Upper lobe of left lung (tissue), 6 donors: ENCODE data around the gene NCBP1. TPM values are rescaled to one million over a fixed set of nuclear protein-coding genes. Genes with fewer than 3 reads are reported as not detected.
A peak's percentile ranks its signal among the peaks of the same experiment; 100 is the strongest.
"Not testable (repeated sequence)": the region's sequence is repeated elsewhere in the genome, so short reads cannot be mapped to it uniquely, and the experiment has no call there.

Experiments
- ATAC-seq, 2 donors: fragments of 200-7000 bp; cut with Tn5 transposase; one replicate each; pipeline ENCODE4 v1.9.1; 2022; ENCODE audit warnings: mild to moderate bottlenecking in 2 of 2, moderate library complexity in 2 of 2; ENCODE audit not compliant: low FRiP score in 2 of 2
- DNase-seq, 2 donors: peaks; one replicate each; pipeline ENCODE4 v3.0.0-alpha.2; 2019 to 2020
- H3K27ac ChIP-seq, 4 donors: fragments of 200-600 bp; sonication (generic); one replicate each; pipeline ENCODE4 v1.5.1; 2016 to 2019
- H3K27me3 ChIP-seq, 4 donors: fragments of 200-600 bp; sonication (generic); one replicate each; pipeline ENCODE4 v1.5.1; 2017 to 2019
- H3K36me3 ChIP-seq, 4 donors: fragments of 200-600 bp; sonication (generic); one replicate each; pipeline ENCODE4 v1.5.1; 2016 to 2019
- H3K4me1 ChIP-seq, 4 donors: fragments of 200-600 bp; sonication (generic); one replicate each; pipeline ENCODE4 v1.5.1; 2018 to 2019
- H3K4me3 ChIP-seq, 4 donors: fragments of 200-600 bp; sonication (generic); one replicate each; pipeline ENCODE4 v1.5.1; 2017 to 2019; ENCODE audit warnings: mild to moderate bottlenecking in 2 of 4, moderate library complexity in 1 of 4
- H3K9me3 ChIP-seq, 4 donors: fragments of 200-600 bp; sonication (generic); one replicate each; pipeline ENCODE4 v1.5.1; 2018 to 2019
- CTCF ChIP-seq, 6 experiments: fragments of 450-650 bp in 4 of 6; fragments of 200-600 bp in 2 of 6; sonication (generic) in 2 of 6; IDR thresholded peaks; one replicate each; pipeline ENCODE4 v1.5.1; 2016 to 2019; ENCODE audit warnings: antibody characterized with exemption in 6 of 6
- EP300 ChIP-seq, 4 donors: sonication (generic); formaldehyde crosslinking; IDR thresholded peaks; one replicate each; pipeline ENCODE4 v1.5.1; 2017; ENCODE audit warnings: antibody characterized with exemption in 4 of 4, control low read depth in 2 of 4
- POLR2A ChIP-seq, 4 donors: fragments of 450-650 bp; IDR thresholded peaks; one replicate each; pipeline ENCODE4 v1.5.1; 2016 to 2017; ENCODE audit warnings: antibody characterized with exemption in 4 of 4, mild to moderate bottlenecking in 2 of 4
- POLR2AphosphoS5 ChIP-seq, 2 donors: sonication (generic); formaldehyde crosslinking; IDR thresholded peaks; one replicate each; pipeline ENCODE4 v1.5.1; 2017; ENCODE audit warnings: antibody characterized with exemption in 2 of 2
- WGBS, 2 donors: methylation state at CpG; one replicate each; pipeline ENCODE4 v1.1.5; 2017 to 2018; 5-methylcytosine and 5-hydroxymethylcytosine counted together
- total RNA-seq, 6 donors: library from RNA; depleted of rRNA in 4 of 6; stranded (reverse); fragments of >200 nt in 4 of 6; gene quantifications; one replicate each; pipeline versions ENCODE4 v1.1.0 to v1.2.1, GENCODE V29; 2016 to 2021
- donor health status: DM: no; HTN: no; CAD: no; lungs with moderate emphysema.
- donor health status: DM: no; HTN: yes; CAD: no; lungs with severe emphysema.

Gene NCBP1
- total RNA-seq, 6 donors from 2014 or later, result 16.3 to 51.3 (median 22.1) TPM

- peak in 1 of 2 donors; percentile 71 for DNase-seq
- Histone ChIP-seq H3K27me3 (no peaks in the 10 kb centered on the region), H3K36me3 (no peaks in the 10 kb centered on the region), H3K9me3 (no peaks in the 10 kb centered on the region), H3K4me3 (no peak overlapping the region), H3K27ac (no peak overlapping the region), H3K4me1 (peaks cover 21 to 30% (median 23%) of the 10 kb centered on the region in 4 donors)
- 83 to 99% methylated on average over 14 of the region's 14 CpGs for WGBS, 2 donors
- TF ChIP-seq EP300 (IDR thresholded peaks at IDR 0.05), result no peak
- TF ChIP-seq CTCF (IDR thresholded peaks at IDR 0.05), result no peak
- no peak for TF ChIP-seq POLR2AphosphoS5 (IDR thresholded peaks at IDR 0.05)
- TF ChIP-seq POLR2A (IDR thresholded peaks at IDR 0.05), result no peak
- ATAC-seq, result no peak
These were observed 65.2 kb downstream of the NCBP1 start for GRCh38 chr9:97698865-97699264.

- H3K9me3 ChIP-seq, H3K4me3 ChIP-seq, H3K36me3 ChIP-seq, DNase-seq, H3K27me3 ChIP-seq, H3K27ac ChIP-seq, ATAC-seq: not testable (repeated sequence)
- WGBS, 2 donors, result 66 to 74% methylated on average over 13 of the region's 13 CpGs
- H3K4me1 ChIP-seq, result peaks cover 21 to 30% (median 23%) of the 10 kb centered on the region in 4 donors
These were observed 65.7 kb downstream of the NCBP1 start for GRCh38 chr9:97699281-97699680.

- peaks cover 19 to 27% (median 22%) of the 10 kb centered on the region in 4 donors for H3K4me1 ChIP-seq
- H3K27me3 ChIP-seq, H3K36me3 ChIP-seq, H3K4me3 ChIP-seq, H3K27ac ChIP-seq, DNase-seq, H3K9me3 ChIP-seq, ATAC-seq: not testable (repeated sequence)
- WGBS, 2 donors, result 91 to 92% methylated on average over 3 of the region's 3 CpGs
These were observed 66.2 kb downstream of the NCBP1 start for GRCh38 chr9:97699824-97700223.

- 56 to 76% methylated on average over 11 of the region's 11 CpGs for WGBS, 2 donors
- H3K27ac ChIP-seq, result no peak overlapping the region
- H3K36me3 ChIP-seq, result no peaks in the 10 kb centered on the region
- no peaks in the 10 kb centered on the region for H3K4me1 ChIP-seq
- no peaks in the 10 kb centered on the region for H3K9me3 ChIP-seq
- DNase-seq (no peak), ATAC-seq (peak in 1 of 2 donors; percentile 82)
- H3K27me3 ChIP-seq, result no peaks in the 10 kb centered on the region
- H3K4me3 ChIP-seq, result no peak overlapping the region
- TF ChIP-seq CTCF (IDR thresholded peaks at IDR 0.05), result no peak
- no peak for TF ChIP-seq POLR2A (IDR thresholded peaks at IDR 0.05)
- no peak for TF ChIP-seq EP300 (IDR thresholded peaks at IDR 0.05)
- no peak for TF ChIP-seq POLR2AphosphoS5 (IDR thresholded peaks at IDR 0.05)
These were observed 70.1 kb downstream of the NCBP1 start for GRCh38 chr9:97703437-97704344.

GRCh38 chr9:97704345-97704677 lies 70.7 kb downstream of the NCBP1 start:
- no peaks in the 10 kb centered on the region for H3K4me1 ChIP-seq
- TF ChIP-seq CTCF (IDR thresholded peaks at IDR 0.05) (no peak), EP300 (IDR thresholded peaks at IDR 0.05) (no peak), POLR2A (IDR thresholded peaks at IDR 0.05) (no peak), POLR2AphosphoS5 (IDR thresholded peaks at IDR 0.05) (no peak)
- H3K27me3 ChIP-seq, result no peaks in the 10 kb centered on the region
- no peaks in the 10 kb centered on the region for H3K9me3 ChIP-seq
- H3K4me3 ChIP-seq, result no peak overlapping the region
- 78 to 89% methylated on average over 3 of the region's 3 CpGs for WGBS, 2 donors
- no peaks in the 10 kb centered on the region for H3K36me3 ChIP-seq
- ATAC-seq (peak in 1 of 2 donors; percentile 6), DNase-seq (no peak)
- no peak overlapping the region for H3K27ac ChIP-seq

GRCh38 chr9:97704851-97705250 lies 71.2 kb downstream of the NCBP1 start:
- no peaks in the 10 kb centered on the region for H3K36me3 ChIP-seq
- ATAC-seq, result no peak
- no peak overlapping the region for H3K27ac ChIP-seq
- TF ChIP-seq EP300 (IDR thresholded peaks at IDR 0.05), result no peak
- TF ChIP-seq CTCF (IDR thresholded peaks at IDR 0.05), result no peak
- no peak for TF ChIP-seq POLR2AphosphoS5 (IDR thresholded peaks at IDR 0.05)
- TF ChIP-seq POLR2A (IDR thresholded peaks at IDR 0.05), result no peak
- H3K4me3 ChIP-seq, result no peak overlapping the region
- H3K9me3 ChIP-seq, result no peaks in the 10 kb centered on the region
- 86 to 90% methylated on average over 4 of the region's 4 CpGs for WGBS, 2 donors
- no peak for DNase-seq
- no peaks in the 10 kb centered on the region for H3K4me1 ChIP-seq
- no peaks in the 10 kb centered on the region for H3K27me3 ChIP-seq
